GM21717 (cell line): ENCODE measurements around the gene TBC1D3B.
A peak's percentile ranks its signal among the peaks of the same experiment; 100 is the strongest.
"Not testable (repeated sequence)": the region's sequence is repeated elsewhere in the genome, so short reads cannot be mapped to it uniquely, and the experiment has no call there.

ENCODE experiments used
- ATAC-seq: cut with Tn5 transposase; IDR thresholded peaks from one replicate; pipeline ENCODE4 v1.9.1; 2021; ENCODE audit warnings: mild to moderate bottlenecking, moderate library complexity; ENCODE audit not compliant: unreplicated experiment

Gene TBC1D3B

DNA sequence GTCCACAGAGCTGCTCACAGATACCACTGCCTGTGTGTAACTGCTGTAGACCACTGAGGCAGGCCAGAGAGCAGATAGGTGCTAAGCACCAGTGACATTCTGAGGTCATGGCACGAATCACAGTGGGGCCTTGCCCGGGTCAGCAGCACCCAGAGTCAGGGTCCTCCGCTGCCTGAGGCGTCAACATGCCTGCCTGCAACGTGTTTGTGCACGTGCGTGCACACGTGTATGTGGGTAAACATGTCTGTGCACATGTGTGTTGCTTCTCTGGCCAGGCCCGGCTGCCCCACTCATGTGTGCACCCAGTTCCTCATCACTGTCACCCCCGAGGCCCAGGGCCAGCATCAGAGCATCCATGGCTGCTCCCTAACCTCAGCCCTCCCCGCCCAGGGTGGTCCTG, at the start of gene TBC1D3B:
TSS of gene TBC1D3B (minus strand) at position 101 of the 400 bp plus-strand sequence. CDS start 1,586 bp downstream, outside the sequence.
- not testable (repeated sequence) for ATAC-seq

DNA sequence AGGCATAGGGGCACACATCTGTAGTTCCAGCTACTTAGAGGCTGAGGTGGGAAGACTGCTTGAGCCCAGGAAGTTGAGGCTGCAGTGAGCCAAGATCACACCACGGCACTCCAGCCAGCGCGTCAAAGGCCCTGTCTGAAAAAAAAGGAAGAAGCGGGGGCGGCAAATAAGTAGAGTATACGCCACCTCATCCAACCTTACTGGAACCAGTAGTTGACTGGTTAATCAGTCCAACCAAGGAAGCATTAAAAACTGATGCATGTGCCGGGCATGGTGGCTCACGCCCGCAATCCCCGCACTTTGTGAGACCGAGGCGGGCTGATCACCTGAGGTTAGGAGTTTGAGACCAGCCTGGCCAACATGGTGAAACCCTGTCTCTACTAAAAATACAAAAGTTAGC, 46.5 kb upstream of the TBC1D3B start:
- ATAC-seq, result not testable (repeated sequence)

DNA sequence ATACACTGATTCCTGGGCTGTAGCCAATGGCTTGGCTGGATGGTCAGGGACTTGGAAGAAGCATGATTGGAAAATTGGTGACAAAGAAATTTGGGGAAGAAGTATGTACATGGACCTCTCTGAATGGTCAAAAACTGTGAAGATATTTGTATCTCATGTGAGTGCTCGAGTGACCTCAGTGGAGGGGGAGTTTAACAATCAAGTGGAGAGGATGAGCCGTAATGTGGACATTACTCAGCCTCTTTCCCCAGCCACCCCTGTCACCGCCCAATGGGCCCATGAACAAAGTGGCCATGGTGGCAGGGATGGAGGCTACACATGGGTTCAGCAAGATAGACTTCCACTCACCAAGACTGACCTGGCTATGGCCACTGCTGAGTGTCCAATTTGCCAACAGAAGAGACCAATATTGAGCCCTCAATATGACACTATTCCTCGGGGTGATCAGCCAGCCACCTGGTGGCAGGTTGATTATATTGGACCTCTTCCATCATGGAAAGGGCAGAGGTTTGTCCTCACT, 45.2 kb upstream of the TBC1D3B start:
- ATAC-seq, result not testable (repeated sequence)

GRCh38 chr17:36220737-36221580, 44.5 kb upstream of the TBC1D3B start:
- ATAC-seq, result not testable (repeated sequence)

DNA sequence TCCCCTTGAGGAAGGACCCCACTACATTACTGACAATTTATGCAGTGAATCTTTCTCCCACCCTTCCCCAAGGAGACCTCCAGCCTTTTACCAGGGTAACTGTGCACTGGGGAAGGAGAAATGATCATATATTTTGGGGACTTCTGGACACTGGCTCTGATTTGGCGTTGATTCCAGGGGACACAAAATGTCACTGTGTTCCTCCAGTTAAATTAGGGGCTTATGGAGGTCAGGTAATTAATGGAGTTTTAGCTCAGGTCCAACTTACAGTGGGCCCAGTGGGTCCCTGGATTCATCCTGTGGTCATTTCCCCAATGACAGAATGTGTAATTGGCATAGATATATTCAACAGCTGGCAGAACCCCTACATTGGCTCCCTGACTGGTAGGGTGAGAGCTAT, 43.1 kb upstream of the TBC1D3B start:
- not testable (repeated sequence) for ATAC-seq

- not testable (repeated sequence) for ATAC-seq
Observed at GRCh38 chr17:36215406-36216308, 39.2 kb upstream of the TBC1D3B start.

DNA sequence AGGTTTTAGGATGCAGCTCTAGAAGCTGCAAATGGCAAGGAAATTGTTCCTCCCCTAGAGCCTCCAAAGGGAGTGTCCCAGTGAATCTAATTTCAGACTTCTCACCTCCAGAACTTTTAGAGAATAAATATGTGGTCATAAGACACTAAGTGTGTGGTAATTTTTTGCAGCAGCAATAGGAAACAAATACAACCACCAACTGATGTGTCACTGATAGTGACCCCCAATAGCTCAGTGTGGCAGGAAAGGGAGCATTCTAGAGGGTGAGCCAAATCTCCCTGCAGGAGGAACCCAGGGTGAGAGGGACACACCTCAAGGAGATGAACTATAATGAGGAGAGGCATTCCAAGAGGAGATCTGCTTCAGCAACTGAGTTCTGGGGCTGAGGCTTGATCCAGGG, 38.5 kb upstream of the TBC1D3B start:
- ATAC-seq, result no peak

DNA sequence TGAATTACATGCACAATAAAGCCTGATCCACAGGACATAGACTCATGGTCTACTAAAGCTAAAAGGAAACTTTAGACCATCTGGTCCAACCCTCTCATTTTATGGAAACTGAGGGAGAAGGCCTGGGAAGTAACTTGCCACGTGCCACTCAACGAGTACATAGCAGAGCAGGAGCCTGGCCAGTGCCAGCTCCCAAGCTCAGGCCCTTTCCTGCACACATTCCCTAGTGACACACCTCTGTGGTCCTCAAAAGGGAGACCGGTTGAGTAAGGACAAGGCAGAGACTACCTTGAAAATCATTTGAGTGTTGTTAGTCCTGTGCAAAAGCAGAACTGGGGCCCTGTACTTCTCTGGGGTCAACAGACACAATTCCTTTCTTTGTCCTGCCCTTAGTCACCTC, 37.3 kb upstream of the TBC1D3B start:
- no peak for ATAC-seq

GRCh38 chr17:36212966-36213365, 36.5 kb upstream of the TBC1D3B start:
- ATAC-seq, result no peak

DNA sequence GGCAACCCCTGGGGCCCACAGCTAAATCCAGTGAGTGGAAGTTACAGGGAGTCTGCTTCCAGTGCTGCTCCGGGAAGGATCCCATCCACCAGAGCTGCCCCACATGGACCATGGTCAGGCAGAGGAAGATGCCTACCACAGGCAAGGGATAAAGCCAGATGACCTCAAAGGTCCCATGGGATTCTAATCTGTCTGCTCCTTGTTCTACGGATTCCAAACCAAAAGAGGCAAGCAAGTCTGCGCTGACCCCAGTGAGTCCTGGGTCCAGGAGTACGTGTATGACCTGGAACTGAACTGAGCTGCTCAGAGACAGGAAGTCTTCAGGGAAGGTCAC, 35.8 kb upstream of the TBC1D3B start:
- no peak for ATAC-seq

DNA sequence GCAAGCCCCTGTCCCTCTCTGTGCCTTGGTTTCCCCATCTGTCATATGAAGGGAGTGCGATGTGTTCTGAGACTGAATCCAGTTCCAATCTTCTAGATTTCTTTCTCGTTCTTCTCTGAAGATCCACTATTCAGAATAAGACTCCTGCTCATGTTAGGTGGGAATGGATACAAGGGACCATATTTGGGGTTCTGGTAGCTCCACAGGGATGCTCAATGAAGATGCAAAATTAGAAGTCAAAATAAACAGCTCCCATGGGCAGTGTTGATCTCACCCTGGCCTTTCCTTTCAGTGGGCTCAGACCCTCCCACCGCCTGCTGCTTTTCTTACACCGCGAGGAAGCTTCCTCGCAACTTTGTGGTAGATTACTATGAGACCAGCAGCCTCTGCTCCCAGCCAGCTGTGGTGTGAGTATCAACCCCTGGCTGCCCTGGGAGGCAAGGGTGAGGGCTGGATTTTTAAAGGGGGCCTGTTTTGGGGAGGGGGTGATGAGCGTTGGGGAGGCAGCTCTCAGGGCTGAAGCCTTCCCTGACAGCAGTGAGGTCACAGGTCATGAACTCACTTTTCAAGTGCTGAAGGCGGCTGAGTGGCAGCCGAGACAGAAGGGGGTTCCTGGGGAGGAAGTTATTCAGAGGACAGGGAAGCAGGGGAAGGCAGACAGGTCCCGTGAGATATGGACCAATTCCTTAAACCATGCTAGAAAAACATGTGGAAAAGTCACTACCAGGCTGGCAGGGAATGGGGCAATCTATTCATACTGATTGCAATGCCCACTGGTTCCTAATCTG, 35.2 kb upstream of the TBC1D3B start:
- not testable (repeated sequence) for ATAC-seq

- peak; percentile 55 for ATAC-seq
Observed at GRCh38 chr17:36210439-36211211, 34.2 kb upstream of the TBC1D3B start, which contains the start of gene CCL4L2. CCL4L2 (plus strand) TSS chr17:36211063.

GRCh38 chr17:36209575-36209974, 33.1 kb upstream of the TBC1D3B start:
- ATAC-seq, result no peak

- ATAC-seq, result not testable (repeated sequence)
Observed at GRCh38 chr17:36207383-36207782, 30.9 kb upstream of the TBC1D3B start.

GRCh38 chr17:36206486-36206821, 30.0 kb upstream of the TBC1D3B start:
- not testable (repeated sequence) for ATAC-seq

- ATAC-seq, result no peak
Observed at GRCh38 chr17:36205637-36206485, 29.4 kb upstream of the TBC1D3B start.

- ATAC-seq, result no peak
Observed at GRCh38 chr17:36204724-36205500, 28.5 kb upstream of the TBC1D3B start.

- ATAC-seq, result no peak
Observed at GRCh38 chr17:36203335-36203734, 26.9 kb upstream of the TBC1D3B start.
